Kasumi-1 (cell line): ENCODE measurements around the gene KCNQ4.

ENCODE experiments used
- DNase-seq, 2 experiments: peaks; one replicate each; lab custom pipeline; 2025; lab: John Stamatoyannopoulos, UW

The KCNQ4 gene

GRCh38 chr1:40861224-40862003, 77.8 kb downstream of the KCNQ4 start:
- no peak for DNase-seq

GRCh38 chr1:40862008-40862863, 78.6 kb downstream of the KCNQ4 start, which contains the start of gene CITED4:
Gene CITED4 (minus strand): TSS chr1:40862363. CDS start chr1:40862127, 236 bp downstream.
- DNase-seq: peak; percentile 86 to 90

GRCh38 chr1:40868051-40868723, 84.6 kb downstream of the KCNQ4 start:
- DNase-seq: no peak

GRCh38 chr1:40870135-40870728, 86.6 kb downstream of the KCNQ4 start:
- DNase-seq: no peak

GRCh38 chr1:40872276-40872675, 88.7 kb downstream of the KCNQ4 start:
- no peak for DNase-seq

- DNase-seq: no peak
Observed at GRCh38 chr1:40873863-40874472, 90.4 kb downstream of the KCNQ4 start.

GRCh38 chr1:40876436-40876761, 92.8 kb downstream of the KCNQ4 start:
- DNase-seq: no peak

GRCh38 chr1:40876891-40877290, 93.3 kb downstream of the KCNQ4 start:
- no peak for DNase-seq

- peak; percentile 81 to 84 for DNase-seq
Observed at GRCh38 chr1:40877698-40878097, 94.1 kb downstream of the KCNQ4 start.

- DNase-seq: no peak
Observed at GRCh38 chr1:40878906-40879305, 95.3 kb downstream of the KCNQ4 start.

GRCh38 chr1:40879482-40880175, 96.0 kb downstream of the KCNQ4 start:
- no peak for DNase-seq

GRCh38 chr1:40880813-40881549, 97.4 kb downstream of the KCNQ4 start:
- DNase-seq: no peak

GRCh38 chr1:40884055-40884795, 100.6 kb downstream of the KCNQ4 start:
- no peak for DNase-seq

GRCh38 chr1:40886318-40887011, 102.9 kb downstream of the KCNQ4 start:
- no peak for DNase-seq

- no peak for DNase-seq
Observed at GRCh38 chr1:40887012-40887378, 103.4 kb downstream of the KCNQ4 start.

- DNase-seq: no peak
Observed at GRCh38 chr1:40887652-40888051, 104.1 kb downstream of the KCNQ4 start.
